ENCODE measurements around the gene ROM1. TPM values are rescaled to one million over a fixed set of nuclear protein-coding genes. Genes with fewer than 3 reads are reported as not detected.

ROM1 gene
- total RNA-seq, 1 experiment from 2014 or later = 0.45 TPM

DNA sequence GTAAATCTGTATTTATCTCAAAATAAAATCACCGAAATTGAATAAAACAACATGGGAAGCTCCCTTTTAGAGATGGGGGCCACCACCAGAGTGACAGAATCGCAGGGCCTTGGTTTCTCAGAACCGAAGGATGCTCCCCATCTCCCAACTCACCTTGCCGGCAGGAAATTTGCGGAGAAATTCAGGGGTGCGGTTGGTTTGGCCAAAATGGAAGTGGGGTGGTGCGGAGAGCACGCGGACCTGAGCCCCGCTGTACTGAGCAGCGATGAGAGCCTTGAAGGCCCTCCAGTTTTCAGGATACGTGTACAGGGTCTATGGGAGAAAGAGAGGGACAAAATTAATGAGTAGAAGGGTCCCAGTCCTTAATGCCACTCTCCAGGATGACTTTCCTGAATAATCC, 40.6 kb upstream of the ROM1 start:
- no peaks in the 10 kb centered on the region for H3K9me2 ChIP-seq (replicated peaks; ENCODE audit: insufficient read depth, low read length)
- DNase-seq = no peak
- peak overlapping the region; percentile 77 for H3K4me2 ChIP-seq (ENCODE audit: low read depth, low read length, poor library complexity, severe bottlenecking)
- no peak overlapping the region for H2AFZ ChIP-seq (ENCODE audit: low read length)
- H3K4me3 ChIP-seq (ENCODE audit: low read length) = peak overlapping the region; percentile 95
- no peak overlapping the region for H3K27ac ChIP-seq (ENCODE audit: low read length)
- peaks cover 42% of the 10 kb centered on the region for H3K79me2 ChIP-seq (ENCODE audit: low read length)
- H3K36me3 ChIP-seq (ENCODE audit: insufficient read depth, low read length) = peaks cover 26% of the 10 kb centered on the region
- peaks cover 29% of the 10 kb centered on the region for H3K4me1 ChIP-seq (ENCODE audit: low read length)
- no peaks in the 10 kb centered on the region for H3K27me3 ChIP-seq (ENCODE audit: low read length)
- H4K20me1 ChIP-seq (ENCODE audit: insufficient read depth, low read depth, low read length) = peaks cover 16% of the 10 kb centered on the region
- peak overlapping the region; percentile 91 for H3K9ac ChIP-seq (ENCODE audit: low read length)
- no peaks in the 10 kb centered on the region for H3K9me3 ChIP-seq (ENCODE audit: low read length)

DNA sequence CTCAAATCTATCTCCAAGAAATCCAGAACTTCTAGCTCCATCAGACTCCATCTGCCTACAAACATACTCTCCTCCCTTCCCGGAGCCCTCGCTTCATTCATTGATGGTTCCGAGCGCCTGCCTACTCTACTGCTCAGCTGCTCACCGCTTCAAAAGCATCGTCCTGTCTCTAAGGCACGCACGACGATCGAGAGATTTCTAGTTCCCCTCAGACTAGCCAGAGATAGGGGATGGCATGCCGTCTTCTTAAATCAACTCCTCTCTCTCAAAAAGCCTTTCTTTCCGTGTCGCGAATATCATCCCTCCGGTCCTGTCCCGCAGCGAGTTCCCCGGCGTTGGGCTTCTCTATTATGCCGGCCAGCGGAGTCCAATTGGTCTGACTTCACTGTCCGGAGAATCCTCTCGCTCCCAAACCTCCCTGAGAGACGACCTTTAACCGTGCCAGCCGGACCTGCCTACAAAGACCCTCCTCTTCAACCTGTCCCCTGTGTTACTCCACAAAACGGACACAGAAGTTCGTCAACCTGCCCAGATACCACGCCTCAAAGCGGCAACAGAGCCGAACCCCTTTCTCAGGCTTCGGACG, 40.0 kb upstream of the ROM1 start:
- Histone ChIP-seq H4K20me1 (ENCODE audit: insufficient read depth, low read depth, low read length) (peaks cover 16% of the 10 kb centered on the region), H3K4me1 (ENCODE audit: low read length) (peaks cover 29% of the 10 kb centered on the region), H3K79me2 (ENCODE audit: low read length) (peaks cover 42% of the 10 kb centered on the region), H3K4me3 (ENCODE audit: low read length) (peak overlapping the region; percentile 95), H2AFZ (ENCODE audit: low read length) (no peak overlapping the region), H3K9ac (ENCODE audit: low read length) (peak overlapping the region; percentile 91), H3K4me2 (ENCODE audit: low read depth, low read length, poor library complexity, severe bottlenecking) (peak overlapping the region; percentile 77), H3K27me3 (ENCODE audit: low read length) (no peaks in the 10 kb centered on the region), H3K9me3 (ENCODE audit: low read length) (no peaks in the 10 kb centered on the region), H3K27ac (ENCODE audit: low read length) (peak overlapping the region; percentile 76), H3K36me3 (ENCODE audit: insufficient read depth, low read length) (peaks cover 26% of the 10 kb centered on the region), H3K9me2 (replicated peaks; ENCODE audit: insufficient read depth, low read length) (no peaks in the 10 kb centered on the region)
- peak; percentile 70 for DNase-seq

DNA sequence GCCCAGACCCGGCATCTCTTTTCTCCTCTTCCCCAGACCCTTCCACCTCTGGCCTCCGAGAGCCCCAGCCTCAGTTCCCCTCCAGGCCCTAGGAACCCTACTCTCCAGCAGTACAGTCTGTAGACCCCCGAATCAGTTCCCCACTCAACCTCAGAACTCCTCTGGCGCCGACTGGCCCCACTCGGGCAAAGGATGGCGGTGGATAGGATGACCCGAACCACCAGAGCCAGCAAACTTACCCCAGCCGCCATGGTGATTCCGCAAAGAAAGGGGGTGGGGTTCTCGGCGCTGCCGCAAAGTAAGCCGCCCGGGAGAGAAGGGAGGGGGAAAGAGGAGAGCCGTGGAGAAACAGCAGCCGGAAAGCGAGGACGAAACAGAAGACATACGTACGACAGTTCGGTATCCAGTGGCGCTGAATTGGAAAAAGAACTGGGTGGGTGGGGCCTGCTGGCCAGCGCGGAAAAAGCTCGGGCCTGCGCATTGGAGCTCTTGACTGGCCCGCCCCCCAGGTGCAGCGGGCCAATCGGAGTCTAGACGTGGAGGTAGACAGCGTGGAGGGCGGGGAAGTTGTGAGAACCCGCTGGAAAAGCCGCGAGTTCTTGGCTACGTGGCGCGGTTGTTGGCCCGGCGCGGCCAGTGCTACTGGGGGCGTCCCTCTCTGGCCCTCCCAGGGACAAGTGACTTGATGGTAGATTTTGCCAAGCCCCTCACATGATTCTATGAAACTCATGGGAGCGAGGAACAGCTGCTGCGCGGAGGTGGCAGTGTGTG, 39.3 kb upstream of the ROM1 start, which contains the start of gene EEF1G:
Gene EEF1G, minus strand, starts transcription at position 300 of the 771 bp plus-strand sequence. Its CDS starts 49 bp downstream, at position 251.
- H3K9ac ChIP-seq (ENCODE audit: low read length) = peak within 1 kb of the TSS; percentile 91
- H3K27me3 ChIP-seq (ENCODE audit: low read length) = no peaks in the 10 kb centered on the region
- H3K4me3 ChIP-seq (ENCODE audit: low read length) = peak within 1 kb of the TSS; percentile 95
- H4K20me1 ChIP-seq (ENCODE audit: insufficient read depth, low read depth, low read length) = peaks cover 16% of the 10 kb centered on the region
- H3K9me2 ChIP-seq (replicated peaks; ENCODE audit: insufficient read depth, low read length) = no peaks in the 10 kb centered on the region
- 0 out of 2 replicates have a peak within 1 kb of the TSS, but pooled peaks have one; percentile 32 for H2AFZ ChIP-seq (ENCODE audit: low read length)
- peaks cover 42% of the 10 kb centered on the region for H3K79me2 ChIP-seq (ENCODE audit: low read length)
- peak within 1 kb of the TSS; percentile 86 for H3K4me2 ChIP-seq (ENCODE audit: low read depth, low read length, poor library complexity, severe bottlenecking)
- peaks cover 26% of the 10 kb centered on the region for H3K36me3 ChIP-seq (ENCODE audit: insufficient read depth, low read length)
- peak within 1 kb of the TSS; percentile 76 for H3K27ac ChIP-seq (ENCODE audit: low read length)
- peaks cover 29% of the 10 kb centered on the region for H3K4me1 ChIP-seq (ENCODE audit: low read length)
- H3K9me3 ChIP-seq (ENCODE audit: low read length) = no peaks in the 10 kb centered on the region
- DNase-seq = peak; percentile 100

DNA sequence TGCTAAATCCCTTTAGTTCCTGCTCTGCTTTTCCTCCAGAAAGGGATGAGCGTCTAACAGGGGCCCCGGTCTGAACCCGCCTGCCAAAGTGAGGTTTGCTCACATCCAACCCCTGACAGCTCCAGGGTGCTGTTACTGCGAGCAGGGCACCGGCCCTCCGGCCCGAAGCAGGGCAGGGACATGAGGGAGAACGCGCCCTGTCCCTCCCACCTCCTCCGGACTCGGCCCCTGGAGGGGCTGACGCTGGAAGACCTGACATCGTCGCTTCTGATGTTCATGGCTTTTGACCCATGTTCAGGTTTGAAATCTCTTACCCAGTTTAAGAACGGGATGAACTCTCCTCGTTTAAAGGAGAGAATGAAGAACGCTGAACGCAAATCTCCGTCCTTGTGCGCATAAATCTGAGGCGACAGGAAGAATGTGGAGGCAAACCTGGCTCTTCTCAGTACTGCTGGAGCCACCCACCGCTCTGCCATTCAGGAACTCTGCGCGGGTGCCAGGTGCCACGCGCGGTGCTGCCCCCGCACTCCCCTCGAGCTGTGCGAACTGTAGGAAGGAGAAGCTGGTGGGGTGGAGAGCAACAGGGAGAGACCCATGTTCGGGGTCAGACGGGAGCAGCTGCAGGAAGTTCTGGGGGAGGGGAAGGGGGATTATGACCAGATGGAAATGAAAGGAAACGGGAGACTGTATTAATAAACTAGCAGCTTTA, 38.5 kb upstream of the ROM1 start:
- H3K9me2 ChIP-seq (replicated peaks; ENCODE audit: insufficient read depth, low read length) = no peaks in the 10 kb centered on the region
- H3K9me3 ChIP-seq (ENCODE audit: low read length) = no peaks in the 10 kb centered on the region
- peaks cover 24% of the 10 kb centered on the region for H3K36me3 ChIP-seq (ENCODE audit: insufficient read depth, low read length)
- peak; percentile 63 for DNase-seq
- peak overlapping the region; percentile 86 for H3K4me2 ChIP-seq (ENCODE audit: low read depth, low read length, poor library complexity, severe bottlenecking)
- peaks cover 16% of the 10 kb centered on the region for H4K20me1 ChIP-seq (ENCODE audit: insufficient read depth, low read depth, low read length)
- 0 out of 2 replicates have a peak overlapping the region, but pooled peaks have one; percentile 32 for H2AFZ ChIP-seq (ENCODE audit: low read length)
- H3K4me1 ChIP-seq (ENCODE audit: low read length) = peaks cover 29% of the 10 kb centered on the region
- peak overlapping the region; percentile 67 for H3K4me3 ChIP-seq (ENCODE audit: low read length)
- H3K27ac ChIP-seq (ENCODE audit: low read length) = peak overlapping the region; percentile 55
- H3K27me3 ChIP-seq (ENCODE audit: low read length) = no peaks in the 10 kb centered on the region
- peak overlapping the region; percentile 85 for H3K9ac ChIP-seq (ENCODE audit: low read length)
- peaks cover 35% of the 10 kb centered on the region for H3K79me2 ChIP-seq (ENCODE audit: low read length)

DNA sequence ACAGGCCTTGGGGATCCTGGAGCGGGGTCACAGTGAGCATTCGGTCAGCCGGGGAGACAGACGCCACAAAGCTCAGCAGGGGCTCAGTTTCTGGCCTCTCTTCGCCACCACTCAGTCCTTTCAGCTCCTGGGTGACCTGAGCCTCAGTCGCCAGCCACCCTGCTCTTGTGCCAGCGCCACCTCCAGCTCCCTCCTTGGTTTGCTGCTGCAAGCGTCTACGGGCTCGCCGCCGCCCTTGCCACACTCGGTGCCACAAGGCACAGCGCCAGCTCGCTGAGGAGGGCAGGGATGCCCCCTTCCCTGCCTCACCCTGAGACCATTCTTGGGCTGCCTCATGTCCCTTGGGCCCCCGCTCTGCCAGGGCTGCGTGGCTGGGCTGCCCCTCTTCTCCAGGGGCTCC, 37.9 kb upstream of the ROM1 start:
- peak overlapping the region; percentile 55; the same call in 1 of the 2 replicates for H3K27ac ChIP-seq (ENCODE audit: low read length)
- no peak overlapping the region for H2AFZ ChIP-seq (ENCODE audit: low read length)
- peaks cover 32% of the 10 kb centered on the region for H3K79me2 ChIP-seq (ENCODE audit: low read length)
- H3K36me3 ChIP-seq (ENCODE audit: insufficient read depth, low read length) = peaks cover 22% of the 10 kb centered on the region
- no peaks in the 10 kb centered on the region for H3K9me2 ChIP-seq (replicated peaks; ENCODE audit: insufficient read depth, low read length)
- no peak for DNase-seq
- H3K9me3 ChIP-seq (ENCODE audit: low read length) = no peaks in the 10 kb centered on the region
- H3K4me2 ChIP-seq (ENCODE audit: low read depth, low read length, poor library complexity, severe bottlenecking) = peak overlapping the region; percentile 86
- H3K27me3 ChIP-seq (ENCODE audit: low read length) = no peaks in the 10 kb centered on the region
- H3K4me3 ChIP-seq (ENCODE audit: low read length) = peak overlapping the region; percentile 67
- peak overlapping the region; percentile 85 for H3K9ac ChIP-seq (ENCODE audit: low read length)
- H4K20me1 ChIP-seq (ENCODE audit: insufficient read depth, low read depth, low read length) = peaks cover 16% of the 10 kb centered on the region
- peaks cover 29% of the 10 kb centered on the region for H3K4me1 ChIP-seq (ENCODE audit: low read length)

DNA sequence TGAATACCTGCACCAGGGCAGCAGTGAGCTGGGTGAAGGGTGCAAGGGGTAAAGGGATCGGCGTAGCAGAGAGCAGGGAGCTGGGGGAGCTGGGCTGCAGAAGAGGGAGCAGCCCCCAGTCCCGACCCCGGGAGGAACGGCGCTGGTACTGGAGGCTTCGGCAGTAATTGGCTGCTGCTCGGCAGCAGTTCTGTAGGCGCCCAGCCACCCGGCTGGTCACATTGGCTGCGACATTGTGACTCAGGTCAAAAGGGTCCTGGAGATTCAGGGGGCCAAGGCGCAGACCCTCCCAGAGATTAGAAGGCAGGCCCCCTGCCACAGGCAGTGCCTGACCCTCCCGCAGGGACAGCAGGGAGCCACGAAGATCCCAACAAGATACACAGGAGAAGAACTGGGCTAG, 37.2 kb upstream of the ROM1 start:
- H3K36me3 ChIP-seq (ENCODE audit: insufficient read depth, low read length) = peaks cover 20% of the 10 kb centered on the region
- no peak for DNase-seq
- no peaks in the 10 kb centered on the region for H3K9me3 ChIP-seq (ENCODE audit: low read length)
- peak overlapping the region; percentile 85; the same call in 1 of the 2 replicates for H3K9ac ChIP-seq (ENCODE audit: low read length)
- H4K20me1 ChIP-seq (ENCODE audit: insufficient read depth, low read depth, low read length) = peaks cover 16% of the 10 kb centered on the region
- no peaks in the 10 kb centered on the region for H3K27me3 ChIP-seq (ENCODE audit: low read length)
- peaks cover 28% of the 10 kb centered on the region for H3K79me2 ChIP-seq (ENCODE audit: low read length)
- no peak overlapping the region for H3K4me3 ChIP-seq (ENCODE audit: low read length)
- no peak overlapping the region for H3K4me2 ChIP-seq (ENCODE audit: low read depth, low read length, poor library complexity, severe bottlenecking)
- no peak overlapping the region for H3K27ac ChIP-seq (ENCODE audit: low read length)
- no peak overlapping the region for H2AFZ ChIP-seq (ENCODE audit: low read length)
- peaks cover 29% of the 10 kb centered on the region for H3K4me1 ChIP-seq (ENCODE audit: low read length)
- no peaks in the 10 kb centered on the region for H3K9me2 ChIP-seq (replicated peaks; ENCODE audit: insufficient read depth, low read length)

DNA sequence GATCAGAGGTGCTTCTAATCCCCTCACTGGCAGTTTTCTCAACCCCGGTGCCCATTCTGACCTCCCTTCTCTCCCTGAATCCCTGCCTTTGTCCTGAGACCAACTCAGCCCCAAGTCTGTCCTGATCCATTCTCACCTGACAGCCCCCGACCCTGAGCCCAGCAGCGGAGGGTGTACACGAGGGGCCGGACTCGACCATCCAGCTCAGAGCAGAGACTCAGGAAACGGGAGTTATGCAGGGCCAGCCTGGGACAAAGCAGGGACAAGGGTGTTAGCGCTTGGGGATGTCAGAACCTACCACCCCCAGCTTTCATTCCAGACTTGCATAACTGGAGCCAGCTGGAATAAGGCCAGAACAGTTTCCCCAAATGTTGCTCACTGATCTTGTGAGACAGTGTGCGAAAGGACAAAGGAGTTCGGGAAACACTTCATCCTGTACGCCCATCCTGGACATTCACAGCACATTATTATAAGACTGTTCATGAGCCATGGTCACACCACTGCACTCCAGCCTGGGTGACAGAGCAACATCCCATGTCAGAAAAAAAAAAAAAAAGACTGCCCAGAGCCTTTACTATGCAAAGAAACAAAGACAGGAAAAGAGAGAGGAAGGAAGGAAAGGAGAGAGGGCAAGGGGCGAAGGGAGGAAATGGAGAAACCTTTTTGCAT, 35.9 kb upstream of the ROM1 start:
- Histone ChIP-seq H2AFZ (ENCODE audit: low read length) (no peak overlapping the region), H3K36me3 (ENCODE audit: insufficient read depth, low read length) (peaks cover 7% of the 10 kb centered on the region)

More for the DNA sequence above, 35.9 kb upstream of the ROM1 start:
- Histone ChIP-seq H3K9me2 (replicated peaks; ENCODE audit: insufficient read depth, low read length) (no peaks in the 10 kb centered on the region), H3K9me3 (ENCODE audit: low read length) (no peaks in the 10 kb centered on the region), H3K9ac (ENCODE audit: low read length) (no peak overlapping the region), H3K4me2 (ENCODE audit: low read depth, low read length, poor library complexity, severe bottlenecking) (no peak overlapping the region), H4K20me1 (ENCODE audit: insufficient read depth, low read depth, low read length) (peaks cover 4% of the 10 kb centered on the region; the same call in 1 of the 2 replicates), H3K27ac (ENCODE audit: low read length) (no peak overlapping the region), H3K79me2 (ENCODE audit: low read length) (peaks cover 15% of the 10 kb centered on the region), H3K4me3 (ENCODE audit: low read length) (no peak overlapping the region), H3K27me3 (ENCODE audit: low read length) (no peaks in the 10 kb centered on the region), H3K4me1 (ENCODE audit: low read length) (peaks cover 23% of the 10 kb centered on the region)
- no peak for DNase-seq
